Measurements from ENCODE around the gene ARHGAP1.
A peak's percentile ranks its signal among the peaks of the same experiment; 100 is the strongest.
"Not testable (repeated sequence)": the region's sequence is repeated elsewhere in the genome, so short reads cannot be mapped to it uniquely, and the experiment has no call there.

Gene ARHGAP1

DNA sequence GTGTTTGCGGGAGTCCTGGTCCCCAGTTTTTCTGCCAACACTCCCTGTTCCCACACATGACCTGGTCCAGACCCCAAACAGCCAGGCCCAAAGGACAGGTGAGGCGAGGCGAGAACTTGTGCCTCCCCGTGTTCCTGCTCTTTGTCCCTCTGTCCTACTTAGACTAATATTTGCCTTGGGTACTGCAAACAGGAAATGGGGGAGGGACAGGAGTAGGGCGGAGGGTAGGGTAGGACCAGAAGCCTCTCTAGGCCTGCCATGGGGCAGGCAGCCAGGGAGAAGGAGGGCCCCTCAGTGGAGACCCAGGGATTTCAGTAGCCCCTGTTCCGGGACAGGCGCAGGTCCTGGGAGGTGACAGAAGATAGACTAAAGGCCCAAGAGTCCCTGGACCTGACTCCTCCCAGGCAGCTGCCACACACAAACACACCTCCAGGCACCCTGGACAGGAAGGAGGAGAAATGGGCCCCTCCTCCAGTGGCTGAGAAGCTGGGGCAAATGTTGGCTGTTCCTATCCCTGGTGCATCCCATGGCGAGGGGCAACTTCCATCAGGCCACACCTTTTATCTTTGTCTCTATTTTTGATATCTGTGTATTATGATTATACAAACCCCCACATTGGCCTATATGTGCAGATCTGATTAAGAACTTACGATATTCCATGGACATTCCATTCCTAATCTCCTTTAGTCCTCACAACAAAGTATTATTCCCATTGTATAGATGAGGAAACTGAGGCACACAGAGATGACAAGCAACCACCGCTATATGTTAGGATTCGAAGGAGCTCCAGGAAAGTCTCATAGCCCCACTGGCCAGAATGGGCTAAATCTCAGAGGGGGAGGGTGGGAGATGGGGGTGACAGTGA is 18.0 kb upstream of the ARHGAP1 start:
- FAIRE-seq: no peak
- peak; percentile 44 for DNase-seq (ENCODE audit: insufficient read length, low spot score)
- no peak for TF ChIP-seq POLR2A (IDR thresholded peaks at IDR 0.05; ENCODE audit: low read depth, low read length)

DNA sequence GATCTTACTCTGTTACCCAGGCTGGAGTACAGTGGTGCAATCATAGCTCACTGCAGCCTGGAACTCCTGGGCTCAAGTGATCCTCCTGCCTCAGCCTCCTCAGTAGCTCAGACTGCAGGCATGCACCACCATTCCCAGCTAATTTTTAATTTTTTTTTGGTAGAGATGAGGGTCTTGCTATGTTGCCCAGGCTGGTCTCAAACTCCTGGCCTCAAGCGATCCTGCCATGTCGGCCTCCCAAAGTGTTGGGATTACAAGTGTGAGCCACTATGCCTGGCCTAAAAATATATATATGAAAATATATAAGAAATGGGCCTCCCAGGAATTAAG is 17.4 kb upstream of the ARHGAP1 start:
- DNase-seq (ENCODE audit: insufficient read length, low spot score); FAIRE-seq: not testable (repeated sequence)

DNA sequence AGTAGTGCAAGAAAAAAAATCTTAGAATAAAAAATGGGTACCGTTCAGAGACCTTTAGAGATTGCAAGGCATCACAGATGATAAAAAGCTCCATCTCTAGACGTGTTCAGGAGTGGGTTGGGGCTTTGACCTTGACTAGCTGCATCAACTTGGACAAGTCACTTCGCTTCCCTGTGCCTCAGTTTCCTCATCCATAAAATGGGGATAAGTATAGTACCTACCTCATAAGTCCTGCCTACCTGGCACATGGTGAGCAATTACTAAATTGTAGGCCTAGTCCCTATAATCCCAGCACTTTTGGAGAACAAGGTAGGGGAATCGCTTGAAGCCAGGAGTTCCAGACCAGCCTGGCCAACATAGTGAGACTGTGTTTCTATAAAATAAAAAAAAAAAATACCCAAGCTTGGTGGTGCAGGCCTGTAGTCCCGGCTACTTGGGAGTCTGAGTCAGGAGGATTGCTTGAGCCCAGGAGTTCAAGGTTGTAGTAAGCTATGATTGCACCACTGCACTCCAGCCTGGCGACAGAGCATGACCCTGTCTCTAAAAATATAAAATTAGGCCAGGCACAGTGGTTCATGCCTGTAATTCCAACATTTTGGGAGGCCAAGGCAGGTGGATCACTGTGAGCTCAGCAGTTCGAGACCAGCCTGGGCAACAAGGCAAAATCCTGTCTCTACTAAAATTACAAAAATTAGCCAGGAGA is 12.6 kb upstream of the ARHGAP1 start:
- FAIRE-seq (no peak), DNase-seq (ENCODE audit: insufficient read length, low spot score) (no peak)

DNA sequence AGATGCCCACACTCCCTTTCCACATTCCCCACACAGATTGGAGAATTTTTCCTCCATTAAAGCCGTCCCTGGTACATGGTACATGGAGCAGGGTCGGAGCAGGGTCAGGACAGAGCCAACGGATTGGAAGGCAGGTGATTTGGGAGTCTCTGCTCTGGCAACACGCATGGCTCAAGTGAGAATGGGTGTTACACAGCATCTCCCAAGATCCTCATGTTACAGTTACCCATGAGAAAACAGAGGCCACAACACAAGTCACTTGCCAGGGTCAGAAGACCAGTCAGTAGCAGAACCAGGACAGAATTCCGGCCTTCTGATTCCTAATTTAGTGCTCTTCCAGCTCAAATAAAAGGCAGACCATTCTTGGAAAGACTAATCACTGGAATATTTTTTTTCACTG is 10.9 kb upstream of the ARHGAP1 start:
- DNase-seq (ENCODE audit: insufficient read length, low spot score): no peak
- no peak for TF ChIP-seq POLR2A (IDR thresholded peaks at IDR 0.05; ENCODE audit: low read depth, low read length)

More for the DNA sequence above, 12.6 kb upstream of the ARHGAP1 start:
- no peak for TF ChIP-seq POLR2A (IDR thresholded peaks at IDR 0.05; ENCODE audit: low read depth, low read length)

DNA sequence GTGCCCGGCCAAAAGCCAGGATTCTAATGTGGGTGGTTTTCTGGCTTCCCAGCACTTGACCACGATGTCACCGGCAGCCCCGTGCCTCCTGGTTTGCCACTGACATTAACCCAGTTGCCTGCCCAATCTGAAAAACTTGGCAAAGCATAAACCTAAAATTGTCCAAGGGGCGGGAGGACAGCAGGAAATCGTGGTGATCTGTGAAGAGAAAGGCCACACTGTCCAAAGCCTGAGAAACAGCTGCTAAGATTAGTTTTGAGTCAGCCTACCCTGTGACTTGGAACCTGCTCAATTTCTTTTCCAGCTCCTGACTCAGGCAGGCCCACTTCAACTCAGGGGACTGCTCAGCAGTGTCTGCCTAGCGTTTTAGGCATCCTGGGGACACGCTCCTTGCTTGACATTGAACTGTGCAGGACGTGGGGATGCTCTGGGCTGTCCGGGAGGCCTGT is 10.4 kb upstream of the ARHGAP1 start:
- TF ChIP-seq POLR2A (IDR thresholded peaks at IDR 0.05; ENCODE audit: low read depth, low read length): no peak
- peak; percentile 91 for DNase-seq (ENCODE audit: insufficient read length, low spot score)
- peak; percentile 79 for FAIRE-seq

More for the DNA sequence above, 10.9 kb upstream of the ARHGAP1 start:
- FAIRE-seq: no peak

DNA sequence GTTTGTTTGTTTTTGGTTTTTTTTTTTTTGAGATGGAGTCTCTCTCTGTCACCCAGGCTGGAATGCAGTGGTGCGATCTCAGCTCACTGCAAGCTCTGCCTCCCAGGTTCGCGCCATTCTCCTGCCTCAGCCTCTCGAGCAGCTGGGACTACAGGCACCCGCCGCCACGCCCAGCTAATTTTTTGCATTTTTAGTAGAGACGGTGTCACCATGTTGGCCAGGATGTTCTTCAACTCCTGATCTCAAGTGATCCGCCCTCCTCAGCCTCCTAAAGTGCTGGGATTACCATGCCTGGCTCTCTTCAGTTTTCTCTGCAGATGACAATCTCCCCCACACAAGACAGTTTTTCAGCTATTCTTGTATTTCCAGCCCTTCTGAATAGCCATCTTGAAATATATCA is 8.9 kb upstream of the ARHGAP1 start:
- DNase-seq (ENCODE audit: insufficient read length, low spot score); FAIRE-seq: not testable (repeated sequence)

DNA sequence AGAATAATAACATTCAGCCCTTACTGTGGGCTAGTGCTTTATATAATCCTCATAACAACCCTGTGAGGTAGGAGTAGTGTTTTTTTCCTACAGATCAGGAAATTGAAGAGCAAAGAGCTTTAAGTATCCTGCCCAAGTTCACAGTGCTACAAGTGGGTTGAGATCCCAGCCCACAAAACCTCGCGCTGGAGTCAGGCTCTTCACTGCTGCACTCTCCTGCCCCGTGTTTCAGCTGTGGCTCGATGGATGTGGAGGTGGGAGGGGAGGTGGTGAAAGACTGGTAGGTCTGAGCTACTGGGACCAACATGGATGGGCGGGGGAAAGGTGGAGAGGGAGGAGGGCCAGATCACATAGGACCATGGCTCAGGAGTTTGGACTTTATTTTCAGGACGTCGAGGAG is 6.5 kb upstream of the ARHGAP1 start:
- TF ChIP-seq POLR2A (IDR thresholded peaks at IDR 0.05; ENCODE audit: low read depth, low read length): no peak
- no peak for DNase-seq (ENCODE audit: insufficient read length, low spot score)
- FAIRE-seq: no peak

DNA sequence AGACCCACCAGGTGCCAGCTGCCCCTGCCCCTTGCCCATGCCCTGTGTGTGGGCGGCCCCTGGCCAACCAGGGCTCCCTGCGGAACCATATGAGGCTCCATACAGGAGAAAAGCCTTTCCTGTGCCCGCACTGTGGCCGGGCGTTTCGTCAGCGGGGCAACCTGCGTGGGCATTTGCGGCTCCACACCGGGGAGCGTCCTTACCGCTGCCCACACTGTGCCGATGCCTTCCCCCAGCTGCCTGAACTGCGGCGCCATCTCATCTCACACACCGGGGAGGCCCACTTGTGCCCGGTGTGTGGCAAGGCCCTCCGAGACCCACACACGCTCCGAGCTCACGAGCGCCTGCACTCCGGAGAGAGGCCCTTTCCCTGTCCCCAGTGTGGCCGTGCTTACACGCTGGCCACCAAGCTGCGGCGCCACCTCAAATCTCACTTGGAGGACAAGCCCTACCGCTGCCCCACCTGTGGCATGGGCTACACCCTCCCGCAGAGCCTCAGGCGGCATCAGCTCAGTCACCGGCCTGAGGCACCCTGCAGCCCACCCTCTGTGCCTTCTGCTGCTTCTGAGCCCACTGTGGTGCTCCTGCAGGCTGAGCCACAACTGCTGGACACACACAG is 4.8 kb upstream of the ARHGAP1 start:
- no peak for FAIRE-seq
- no peak for TF ChIP-seq POLR2A (IDR thresholded peaks at IDR 0.05; ENCODE audit: low read depth, low read length)
- DNase-seq (ENCODE audit: insufficient read length, low spot score): no peak

DNA sequence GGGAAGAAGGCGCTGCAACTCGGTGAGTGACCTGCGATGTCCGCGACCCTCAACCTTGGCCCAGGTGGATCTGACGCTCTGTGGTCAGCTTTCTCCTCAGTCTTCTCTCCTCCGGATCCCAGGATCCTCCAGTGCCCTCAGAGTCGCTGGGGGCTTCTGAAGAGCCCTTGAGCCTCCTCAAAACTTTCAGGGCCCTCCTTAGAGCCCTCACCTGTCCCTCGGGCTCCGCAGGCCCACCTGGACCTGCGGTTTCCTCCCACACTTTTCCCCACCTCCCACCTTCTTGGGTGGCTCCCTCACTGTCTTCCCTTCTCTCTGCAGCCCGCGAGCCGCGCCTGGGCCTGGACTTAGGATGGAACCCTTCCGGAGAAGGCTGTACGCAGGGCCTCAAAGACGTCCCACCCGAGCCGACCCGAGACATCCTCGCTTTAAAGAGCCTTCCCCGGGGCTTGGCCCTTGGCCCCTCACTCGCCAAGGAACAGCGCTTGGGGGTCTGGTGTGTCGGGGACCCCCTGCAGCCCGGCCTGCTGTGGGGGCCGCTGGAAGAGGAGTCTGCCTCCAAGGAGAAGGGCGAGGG is 747 bp upstream of the ARHGAP1 start:
- no peak for FAIRE-seq
- no peak for DNase-seq (ENCODE audit: insufficient read length, low spot score)
- peak; percentile 61; the same call in 1 of the 2 replicates for TF ChIP-seq POLR2A (IDR thresholded peaks at IDR 0.05; ENCODE audit: low read depth, low read length)

DNA sequence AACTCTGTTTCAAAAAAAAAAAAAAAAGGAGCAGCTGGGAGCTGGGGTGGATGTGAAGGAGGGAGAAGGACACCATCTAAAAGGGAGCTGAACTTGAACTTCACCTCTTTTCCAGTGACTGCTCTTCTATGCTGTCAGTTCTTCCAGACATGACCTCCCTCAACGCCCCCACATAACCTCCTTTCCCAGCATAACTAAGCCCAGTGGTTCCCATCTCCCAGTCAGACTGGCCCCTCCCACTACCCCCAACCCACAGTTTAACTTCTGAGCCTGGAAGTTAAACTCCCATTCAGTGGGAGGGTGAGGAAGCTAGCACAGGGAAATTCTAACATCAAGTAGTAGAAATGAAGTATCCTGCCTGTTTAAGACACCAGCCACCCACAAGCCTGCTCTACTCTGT is 1.8 kb downstream of the ARHGAP1 start:
- FAIRE-seq (no peak), DNase-seq (ENCODE audit: insufficient read length, low spot score) (no peak)
- no peak for TF ChIP-seq POLR2A (IDR thresholded peaks at IDR 0.05; ENCODE audit: low read depth, low read length)

DNA sequence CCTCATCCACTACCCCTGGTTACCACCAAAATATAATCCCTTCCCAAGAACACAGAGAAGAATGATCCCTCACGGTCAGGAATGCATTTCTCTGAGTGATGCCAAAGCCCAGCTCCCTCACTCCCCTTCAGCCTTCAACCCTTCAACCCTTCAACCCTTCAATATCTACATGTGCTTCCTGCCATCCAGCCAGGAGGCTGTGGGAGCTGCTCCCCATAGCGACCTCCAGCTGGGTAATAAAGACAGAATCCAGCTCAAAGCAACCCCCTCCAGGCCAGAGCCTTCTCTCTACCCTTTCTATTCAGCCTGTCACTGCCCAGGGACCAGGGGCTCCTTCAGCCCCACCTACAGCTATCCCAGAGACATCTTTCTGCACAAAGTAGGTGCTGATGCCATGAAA is 2.7 kb downstream of the ARHGAP1 start:
- DNase-seq (ENCODE audit: insufficient read length, low spot score): no peak
- no peak for TF ChIP-seq POLR2A (IDR thresholded peaks at IDR 0.05; ENCODE audit: low read depth, low read length)
- no peak for FAIRE-seq

DNA sequence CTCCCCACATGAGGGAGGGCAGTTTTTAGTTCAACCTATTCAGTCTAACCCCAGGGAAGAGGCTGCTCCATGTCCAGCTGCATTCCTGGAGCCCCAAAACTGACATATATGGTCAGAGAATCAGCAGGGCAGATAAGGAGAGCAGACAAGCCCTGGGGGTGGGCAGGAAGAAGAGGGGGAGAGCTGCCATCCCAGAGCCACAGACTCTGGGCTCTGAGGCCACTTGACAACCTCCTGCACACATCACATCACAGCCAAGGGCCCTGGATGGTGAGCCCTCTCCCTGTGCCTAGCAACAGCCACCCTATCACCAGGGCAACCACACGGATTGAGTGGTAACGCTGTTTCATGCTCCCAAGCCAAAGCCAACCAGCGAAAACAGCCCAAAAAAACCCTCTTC is 3.1 kb downstream of the ARHGAP1 start:
- FAIRE-seq (no peak), DNase-seq (ENCODE audit: insufficient read length, low spot score) (no peak)
- TF ChIP-seq POLR2A (IDR thresholded peaks at IDR 0.05; ENCODE audit: low read depth, low read length): no peak

DNA sequence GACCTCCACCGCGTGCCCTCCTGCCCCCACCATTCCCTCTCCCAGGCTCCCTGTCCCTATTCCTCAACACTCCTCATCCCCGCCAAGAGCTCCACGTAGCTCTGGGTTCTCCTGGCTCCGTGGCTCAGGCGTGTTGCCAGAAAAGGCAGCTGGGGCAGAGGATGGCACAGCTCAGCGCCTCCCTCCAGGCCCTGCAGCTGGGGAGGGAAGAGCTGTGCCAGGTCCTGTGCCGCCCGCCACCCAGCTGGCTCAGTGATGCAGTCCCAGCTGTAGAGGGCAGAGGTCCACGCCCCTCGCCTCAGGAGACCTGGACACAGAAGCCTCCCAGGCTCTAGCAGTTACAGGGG is 4.2 kb downstream of the ARHGAP1 start:
- FAIRE-seq (no peak), DNase-seq (ENCODE audit: insufficient read length, low spot score) (no peak)
- no peak for TF ChIP-seq POLR2A (IDR thresholded peaks at IDR 0.05; ENCODE audit: low read depth, low read length)

Measured in H54 (cell line).